Activated naive CD4-positive, alpha-beta T cell treated with Interleukin-2 at 50 U/mL for 16 hours (primary cell): ENCODE measurements around the gene SSH3.
"Not testable (repeated sequence)": the region's sequence is repeated elsewhere in the genome, so short reads cannot be mapped to it uniquely, and the experiment has no call there.

ENCODE experiments used
- DNase-seq: peaks from one replicate; pipeline ENCODE4 v3.0.0-alpha.2; 2020

Gene SSH3

GRCh38 chr11:67312187-67313021, 9.1 kb downstream of the SSH3 start:
- peak; percentile 54 for DNase-seq

DNA sequence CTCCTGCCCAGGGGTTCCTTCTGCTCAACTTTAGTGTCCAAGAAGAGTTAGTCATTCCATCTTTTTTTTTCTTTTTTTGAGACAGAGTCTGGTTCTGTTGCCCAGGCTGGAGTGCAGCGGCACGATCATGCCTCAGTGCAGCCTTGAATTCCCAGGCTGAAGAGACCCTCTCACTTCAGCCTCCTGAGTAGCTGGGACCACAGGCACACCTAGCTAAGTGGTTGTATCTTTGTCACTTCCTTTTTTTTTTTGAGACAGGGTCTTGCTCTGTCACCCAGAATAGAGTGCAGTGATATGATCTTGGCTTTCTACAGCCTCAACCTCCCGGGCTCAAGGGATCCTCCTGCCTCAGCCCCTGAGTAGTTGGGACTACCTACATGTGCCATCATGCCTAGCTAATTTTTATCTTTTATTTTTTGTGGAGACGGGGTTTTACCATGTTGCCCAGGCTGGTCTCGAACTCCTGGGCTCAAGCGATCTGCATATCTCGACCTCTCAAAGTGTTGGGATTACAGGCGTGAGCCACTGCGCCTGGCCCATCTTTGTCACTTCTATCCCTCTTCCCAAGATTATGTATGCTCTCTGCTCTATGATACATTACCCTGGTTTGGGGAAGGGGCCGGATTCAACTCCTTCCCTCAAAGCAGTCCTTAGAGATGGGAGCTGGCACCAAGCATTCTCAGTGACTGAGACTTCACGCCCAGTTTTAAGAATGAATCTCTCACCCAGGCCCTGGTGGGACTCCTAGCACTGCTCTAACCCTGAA, 10.0 kb downstream of the SSH3 start:
- DNase-seq, result no peak

- no peak for DNase-seq
These were observed 10.9 kb downstream of the SSH3 start for GRCh38 chr11:67314218-67314617.

- DNase-seq, result no peak
These were observed 12.1 kb downstream of the SSH3 start for GRCh38 chr11:67315325-67315909.

DNA sequence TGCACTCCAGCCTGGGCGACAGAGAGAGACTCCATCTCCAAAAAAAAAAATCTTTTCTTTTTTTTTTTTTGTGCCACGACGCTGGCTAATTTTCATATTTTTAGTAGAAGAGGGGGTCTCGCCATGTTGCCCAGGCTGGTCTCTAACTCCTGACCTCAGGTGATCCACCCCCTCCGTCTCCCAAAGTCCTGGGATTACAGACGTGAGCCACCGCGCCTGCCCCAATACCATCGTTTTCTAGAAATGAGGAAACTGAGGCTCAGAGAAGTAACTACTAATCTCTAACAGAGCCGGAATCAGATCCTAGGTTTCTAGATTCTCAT, 13.5 kb downstream of the SSH3 start:
- no peak for DNase-seq

GRCh38 chr11:67317205-67317887, 14.0 kb downstream of the SSH3 start:
- peak; percentile 98 for DNase-seq

DNA sequence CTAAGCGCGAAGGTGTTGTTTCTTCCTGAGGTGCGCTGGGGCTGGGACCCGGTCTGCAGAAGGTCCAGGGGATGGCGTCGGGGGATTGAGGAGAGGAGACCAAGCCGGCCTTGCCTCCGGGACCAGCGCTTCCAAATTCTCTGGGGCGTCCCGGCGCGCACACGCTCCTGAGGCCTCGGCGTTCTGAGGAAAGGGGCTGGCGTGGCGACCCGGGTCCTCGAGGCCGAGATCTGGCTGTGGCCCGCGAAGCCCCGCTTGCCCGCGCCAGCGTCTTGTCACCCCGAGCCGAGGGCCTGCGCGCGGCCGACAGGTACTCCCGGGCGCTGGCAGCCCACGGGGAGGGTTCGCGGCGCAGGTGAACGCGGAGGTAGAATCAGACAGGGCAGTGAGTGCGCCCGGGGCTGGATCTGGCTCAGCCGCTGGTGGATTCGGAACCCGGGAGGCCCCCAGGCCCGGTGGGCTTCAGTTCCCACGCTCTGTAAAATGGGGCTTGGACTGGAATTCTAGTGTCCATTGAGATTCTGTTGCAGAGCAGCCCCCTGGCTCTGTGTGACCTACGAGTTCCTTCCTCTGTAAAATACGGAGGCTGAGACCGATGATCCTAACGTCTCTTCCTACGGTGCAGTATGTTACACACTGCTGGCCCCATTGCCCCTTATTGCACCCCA, 14.7 kb downstream of the SSH3 start:
- DNase-seq, result no peak

GRCh38 chr11:67318876-67319275, 15.5 kb downstream of the SSH3 start:
- not testable (repeated sequence) for DNase-seq

GRCh38 chr11:67320011-67320410, 16.7 kb downstream of the SSH3 start:
- DNase-seq, result no peak

DNA sequence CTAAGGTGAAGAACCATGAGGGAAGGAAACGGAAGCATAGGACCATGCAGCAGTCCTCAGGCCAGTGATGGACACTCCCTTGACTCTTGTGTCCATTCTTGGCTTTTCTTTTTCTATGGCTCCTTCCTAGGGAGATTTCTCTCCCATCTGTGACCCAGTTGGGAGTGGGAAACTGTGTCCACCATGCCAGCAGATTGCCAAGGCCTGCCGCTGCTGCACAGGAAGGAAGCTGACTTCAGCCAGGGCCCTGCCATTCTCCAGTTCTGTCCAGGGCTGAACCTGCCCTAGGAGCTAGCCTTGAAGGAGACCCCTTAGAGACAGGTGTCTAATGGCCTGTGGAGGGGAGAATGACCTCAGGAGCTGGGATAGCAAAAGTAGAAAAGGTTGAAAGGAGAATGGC, 17.4 kb downstream of the SSH3 start:
- DNase-seq, result no peak

- DNase-seq, result no peak
These were observed 18.1 kb downstream of the SSH3 start for GRCh38 chr11:67321313-67321871.

GRCh38 chr11:67322049-67322448, 18.7 kb downstream of the SSH3 start:
- no peak for DNase-seq

DNA sequence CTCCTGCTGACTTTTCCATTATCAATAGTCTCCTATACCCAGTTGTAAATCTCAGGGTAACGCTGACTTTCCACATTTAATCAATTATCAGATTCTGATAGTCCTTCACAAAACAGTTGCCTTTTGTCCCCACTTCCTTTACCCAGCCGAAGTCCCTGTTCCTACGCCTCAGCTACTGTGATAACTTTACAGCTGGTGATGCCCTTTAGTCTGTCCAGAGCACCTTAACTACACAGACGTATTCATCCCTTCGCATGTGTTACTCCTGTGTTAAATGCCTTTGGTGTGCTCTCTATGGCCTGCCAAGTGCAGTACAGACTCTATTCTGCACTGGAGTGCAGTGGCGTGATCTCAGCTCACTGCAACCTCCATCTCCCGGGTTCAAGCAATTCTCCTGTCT, 20.2 kb downstream of the SSH3 start:
- no peak for DNase-seq

DNA sequence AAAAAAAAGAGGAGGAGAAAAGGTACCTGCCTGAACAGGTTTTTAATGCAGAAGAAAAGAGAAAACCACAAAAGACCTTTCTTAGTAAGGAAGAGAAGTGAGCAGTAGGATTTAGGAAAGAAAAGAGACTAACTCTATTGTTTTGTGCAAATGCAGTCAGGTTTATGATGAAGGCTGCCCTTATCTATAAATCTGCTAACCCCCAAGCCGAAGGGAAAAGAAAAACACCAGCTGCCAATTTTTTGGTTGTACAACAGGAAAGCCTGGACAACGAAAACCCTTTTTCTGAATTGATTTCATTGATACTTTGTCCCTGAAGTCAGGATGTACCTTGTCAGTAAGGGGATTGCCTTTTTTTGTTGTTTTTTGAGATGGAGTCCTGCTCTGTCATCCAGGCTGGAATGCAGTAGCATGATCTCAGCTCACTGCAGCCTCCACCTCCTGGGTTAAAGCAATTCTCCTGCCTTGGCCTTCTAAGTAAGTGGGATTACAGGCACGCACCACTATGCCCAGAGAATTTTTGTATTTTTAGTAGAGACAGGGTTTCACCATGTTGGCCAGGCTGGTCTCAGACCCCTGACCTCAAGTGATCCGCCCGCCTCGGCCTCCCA, 28.9 kb downstream of the SSH3 start:
- no peak for DNase-seq

GRCh38 chr11:67337257-67337656, 33.9 kb downstream of the SSH3 start:
- DNase-seq, result no peak

DNA sequence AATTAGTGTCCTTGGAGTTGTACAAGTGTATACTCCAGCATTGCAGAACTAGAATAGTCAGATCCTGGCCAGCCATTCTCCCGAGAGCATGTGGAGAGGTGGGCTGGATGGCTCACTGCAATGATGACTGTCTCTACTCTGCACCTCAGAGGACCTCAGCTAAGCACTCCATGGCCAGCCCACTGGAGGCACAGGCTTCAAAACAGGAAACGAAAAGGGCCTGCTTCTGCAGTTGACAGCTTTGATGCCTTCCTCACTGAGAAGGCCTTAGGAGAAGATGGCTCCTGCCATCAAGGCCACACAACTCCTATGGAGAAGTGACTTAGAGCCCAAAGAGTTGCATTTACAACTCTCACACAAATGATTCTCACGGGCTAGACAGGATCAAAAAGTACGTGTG, 40.9 kb downstream of the SSH3 start:
- DNase-seq, result no peak

DNA sequence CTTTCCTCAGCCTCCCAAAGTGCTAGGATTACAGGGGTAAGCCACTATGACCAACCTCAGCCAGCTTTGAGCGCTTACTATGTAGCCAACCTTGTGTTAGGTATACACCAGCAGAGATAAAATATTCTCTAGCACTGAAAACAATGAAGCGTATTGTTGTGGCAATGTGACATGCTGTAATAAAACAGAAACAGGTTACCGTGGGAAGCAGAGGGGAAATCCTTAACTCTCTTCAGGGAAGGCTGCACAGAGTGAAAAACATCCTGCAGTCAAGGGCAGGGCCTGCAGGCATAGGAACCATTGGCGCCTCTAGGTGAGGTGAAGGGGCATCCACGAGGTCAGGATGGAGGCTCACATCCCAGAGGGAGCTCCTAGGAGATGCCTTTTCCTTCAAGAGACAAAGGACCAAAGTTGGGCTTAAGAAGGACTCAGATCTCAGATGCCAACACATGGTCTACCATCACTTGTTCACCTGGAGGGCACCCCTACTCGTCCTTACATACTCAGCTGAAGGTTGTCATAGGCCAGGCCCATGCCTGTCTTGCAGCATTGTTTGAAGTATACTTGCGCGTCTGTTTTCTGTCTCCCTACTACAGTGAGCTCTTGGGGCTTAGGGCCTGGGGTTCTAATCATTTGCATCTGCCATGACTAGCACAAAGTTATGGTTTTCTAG, 42.1 kb downstream of the SSH3 start:
- DNase-seq, result no peak

- DNase-seq, result no peak
These were observed 42.8 kb downstream of the SSH3 start for GRCh38 chr11:67345920-67346819.

DNA sequence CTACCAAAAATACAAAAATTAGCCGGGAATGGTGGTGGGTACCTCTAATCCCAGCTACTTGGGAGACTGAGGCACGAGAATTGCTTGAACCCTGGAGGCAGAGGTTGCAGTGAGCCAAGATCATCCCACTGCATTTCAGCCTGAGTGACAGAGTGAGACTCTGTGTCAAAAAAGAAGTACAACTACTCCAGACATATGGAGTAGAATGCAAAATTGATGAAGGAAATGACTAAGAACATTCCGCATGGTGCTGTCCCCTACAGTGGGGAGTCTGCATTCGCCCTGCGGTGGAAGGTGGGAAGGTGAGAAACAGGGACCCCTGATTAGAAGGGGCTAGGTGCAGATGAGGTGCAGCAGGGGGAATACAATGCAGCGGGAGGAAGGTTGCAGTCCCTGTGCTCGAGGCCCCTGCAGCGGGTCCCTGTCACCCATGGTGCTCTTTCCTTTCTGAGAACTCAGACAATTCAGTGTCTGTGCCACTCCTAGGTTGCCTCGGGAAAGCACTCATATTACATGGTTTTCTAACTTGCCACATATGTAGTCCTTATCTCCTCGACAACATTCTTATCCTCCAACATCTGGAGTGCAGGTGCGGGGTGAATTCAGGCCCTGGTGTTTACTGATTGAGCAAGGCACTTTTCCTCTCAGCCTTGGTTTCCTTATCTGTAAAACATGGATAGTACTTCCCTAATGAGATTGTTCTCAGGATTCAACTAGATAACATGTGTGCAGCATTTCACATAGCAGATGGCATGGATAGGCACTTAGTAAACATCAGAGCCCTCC, 44.8 kb downstream of the SSH3 start:
- DNase-seq, result no peak

DNA sequence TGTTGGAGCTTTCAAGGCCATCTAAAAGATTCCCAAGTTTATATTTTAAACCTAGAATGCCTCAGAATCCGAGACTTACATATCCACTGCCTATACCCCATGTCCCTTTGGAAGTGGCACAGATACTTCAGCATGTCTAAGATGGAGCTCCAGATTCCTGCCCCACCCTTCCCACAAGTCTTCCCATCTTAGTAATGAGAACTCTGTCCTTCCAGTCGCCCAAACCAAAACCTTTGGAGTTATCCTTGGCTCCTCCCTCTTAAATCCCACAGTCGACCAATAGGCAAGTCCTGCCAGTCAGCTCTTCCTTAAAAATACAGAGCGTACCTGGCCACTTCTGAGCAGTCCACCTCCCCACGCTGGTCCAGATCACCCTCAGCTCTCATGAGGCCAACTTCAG, 45.7 kb downstream of the SSH3 start:
- no peak for DNase-seq
